DMS 273 (cell line): ENCODE results near the gene NUDT3.
"Not testable (repeated sequence)": the region's sequence is repeated elsewhere in the genome, so short reads cannot be mapped to it uniquely, and the experiment has no call there.

Source experiments
- DNase-seq: peaks from one replicate; lab custom pipeline; 2025; ENCODE audit not compliant: unreplicated experiment; lab: John Stamatoyannopoulos, UW

Gene NUDT3

GRCh38 chr6:34371865-34372264, 20.6 kb downstream of the NUDT3 start:
- DNase-seq, result not testable (repeated sequence)

GRCh38 chr6:34370361-34370760, 22.1 kb downstream of the NUDT3 start:
- DNase-seq, result no peak

GRCh38 chr6:34369385-34369784, 23.1 kb downstream of the NUDT3 start:
- DNase-seq, result no peak

GRCh38 chr6:34366639-34366921, 25.9 kb downstream of the NUDT3 start:
- DNase-seq, result no peak

- not testable (repeated sequence) for DNase-seq
Measured at GRCh38 chr6:34365781-34366638, 26.5 kb downstream of the NUDT3 start.

- DNase-seq, result not testable (repeated sequence)
Measured at GRCh38 chr6:34363681-34364075, 28.8 kb downstream of the NUDT3 start.

GRCh38 chr6:34362909-34363680, 29.4 kb downstream of the NUDT3 start:
- peak; percentile 57 for DNase-seq

GRCh38 chr6:34362176-34362575, 30.3 kb downstream of the NUDT3 start:
- DNase-seq, result no peak

GRCh38 chr6:34360556-34360955, 31.9 kb downstream of the NUDT3 start:
- DNase-seq, result no peak

GRCh38 chr6:34359418-34360158, 32.9 kb downstream of the NUDT3 start:
- DNase-seq, result peak; percentile 84

- DNase-seq, result peak; percentile 95
Measured at GRCh38 chr6:34358389-34358905, 34.0 kb downstream of the NUDT3 start.

GRCh38 chr6:34357937-34358336, 34.5 kb downstream of the NUDT3 start:
- peak; percentile 41 for DNase-seq

- DNase-seq, result peak; percentile 18
Measured at GRCh38 chr6:34355889-34356288, 36.6 kb downstream of the NUDT3 start.

- DNase-seq, result not testable (repeated sequence)
Measured at GRCh38 chr6:34354230-34354629, 38.2 kb downstream of the NUDT3 start.

- DNase-seq, result not testable (repeated sequence)
Measured at GRCh38 chr6:34353530-34353929, 38.9 kb downstream of the NUDT3 start.

- DNase-seq, result no peak
Measured at GRCh38 chr6:34352305-34352937, 40.0 kb downstream of the NUDT3 start.

GRCh38 chr6:34350934-34351217, 41.6 kb downstream of the NUDT3 start:
- no peak for DNase-seq

GRCh38 chr6:34350137-34350933, 42.1 kb downstream of the NUDT3 start:
- peak; percentile 73 for DNase-seq

- DNase-seq, result no peak
Measured at GRCh38 chr6:34349211-34349610, 43.3 kb downstream of the NUDT3 start.

GRCh38 chr6:34347303-34347702, 45.2 kb downstream of the NUDT3 start:
- no peak for DNase-seq
